ENCODE data around the gene EPHB1. TPM values are rescaled to one million over a fixed set of nuclear protein-coding genes. Genes with fewer than 3 reads are reported as not detected.

Gene EPHB1
- total and polyA plus RNA-seq, 2 donors (not counting 3 experiments of a cell fraction or from before 2014, with no cell fraction given) = 1.3 to 5.2 TPM

DNA sequence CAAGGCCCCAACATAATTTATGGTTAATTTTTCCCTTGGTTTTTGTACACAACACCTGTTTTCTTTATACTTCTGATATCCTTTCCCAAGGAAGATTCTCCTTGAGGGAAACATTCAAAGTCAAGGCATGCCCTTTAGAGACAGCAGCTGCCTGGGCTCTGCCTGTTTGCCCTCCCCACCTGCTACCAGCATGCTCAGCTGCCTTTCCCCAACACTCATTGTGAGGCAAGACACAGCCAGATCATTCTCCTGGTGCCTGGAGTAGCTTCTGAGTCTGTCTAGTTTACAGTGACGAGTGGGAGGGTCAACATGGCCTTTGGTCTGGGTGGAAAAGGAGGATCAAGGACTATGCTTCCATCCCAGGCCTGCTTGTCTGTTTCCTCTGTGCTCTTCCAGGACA lies 132.5 kb downstream of the EPHB1 start:
- H3K9me1 ChIP-seq (replicated peaks; ENCODE audit: control insufficient read depth, extremely low read depth, insufficient read depth, low read length) = no peaks in the 10 kb centered on the region
- dilution Hi-C loops (cut with MboI; ENCODE audit: extremely low pct_ligation_motif_present, low sequenced_read_pairs) (no loop called here), intact Hi-C loops (cut with micrococcal nuclease) (no loop called here)
- H3K27ac ChIP-seq (ENCODE audit: insufficient read depth, low read depth, low read length) = no peak overlapping the region
- H2AFZ ChIP-seq (ENCODE audit: low read depth, low read length) = no peak overlapping the region
- ChIA-PET POLR2A (no interaction called here), CTCF (no interaction called here)
- H3K27me3 ChIP-seq (ENCODE audit: control insufficient read depth in 2 of 2, insufficient read depth in 2 of 2, low read length in 2 of 2) = no peaks in the 10 kb centered on the region
- TF ChIP-seq GATA2 (IDR thresholded peaks at IDR 0.05; ENCODE audit: insufficient read depth, insufficient read length, low read depth, low read length) = no peak
- no peak for TF ChIP-seq FOS (IDR thresholded peaks at IDR 0.05; ENCODE audit: borderline replicate concordance, insufficient read depth, low read length)
- TF ChIP-seq POLR2AphosphoS5 (IDR thresholded peaks at IDR 0.05; ENCODE audit: insufficient read depth, low read depth, low read length) = no peak
- TF ChIP-seq, protein P1, sequence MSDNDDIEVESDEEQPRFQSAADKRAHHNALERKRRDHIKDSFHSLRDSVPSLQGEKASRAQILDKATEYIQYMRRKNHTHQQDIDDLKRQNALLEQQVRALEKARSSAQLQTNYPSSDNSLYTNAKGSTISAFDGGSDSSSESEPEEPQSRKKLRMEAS (IDR thresholded peaks at IDR 0.05; ENCODE audit: insufficient read depth, insufficient read length) = no peak
- no peak for TF ChIP-seq POLR2A (IDR thresholded peaks at IDR 0.05; ENCODE audit: low read depth, low read length)
- no peak overlapping the region for H3K4me2 ChIP-seq (ENCODE audit: insufficient read depth, low read length)
- BruUV-seq (replicated peaks) = no TSS peak
- no peaks in the 10 kb centered on the region for H3K4me1 ChIP-seq (ENCODE audit: control insufficient read depth, extremely low read depth, insufficient read depth, low read length)
- no peak for DNase-seq (ENCODE audit: low read depth, low spot score)
- H4K20me1 ChIP-seq (replicated peaks; ENCODE audit: control insufficient read depth, extremely low read depth, insufficient read depth, low read length) = no peaks in the 10 kb centered on the region
- no peaks in the 10 kb centered on the region for H3K9me3 ChIP-seq (replicated peaks; ENCODE audit: control insufficient read depth, insufficient read depth, low read length)
- no peaks in the 10 kb centered on the region for H3K36me3 ChIP-seq (ENCODE audit: control insufficient read depth in 2 of 2, extremely low read depth in 1 of 2, insufficient read depth in 2 of 2, low read length in 2 of 2)
- H3K9ac ChIP-seq (replicated peaks; ENCODE audit: extremely low read depth, insufficient read depth, low read length) = no peak overlapping the region
- no peak for FAIRE-seq
- no peak overlapping the region for H3K4me3 ChIP-seq (replicated peaks in 1 of 3; ENCODE audit: insufficient read depth in 1 of 3, low read depth in 1 of 3, low read length in 3 of 3)
- H3K79me2 ChIP-seq (ENCODE audit: control insufficient read depth, insufficient read depth, low read length) = no peaks in the 10 kb centered on the region

DNA sequence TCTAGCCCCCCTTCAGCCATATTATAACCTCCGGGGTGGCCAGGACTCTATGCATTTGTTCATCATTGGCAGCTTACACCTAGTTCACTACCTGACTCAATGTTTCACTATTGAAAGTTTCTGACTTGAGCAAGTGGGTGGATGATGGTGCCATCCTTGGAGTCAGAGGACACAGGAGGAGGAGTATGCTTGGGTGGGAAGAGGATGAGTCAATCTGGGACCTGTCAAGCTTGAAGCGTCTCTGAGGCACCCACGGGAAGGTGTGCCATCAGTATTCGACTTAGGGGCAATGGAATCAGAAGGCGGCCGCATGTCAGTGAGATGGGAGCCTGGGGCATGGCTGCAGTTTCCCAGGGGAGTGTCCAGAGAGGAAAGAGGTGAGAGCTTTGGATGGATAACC lies 133.3 kb downstream of the EPHB1 start:
- DNase-seq (ENCODE audit: low read depth, low spot score) (no peak), FAIRE-seq (no peak)
- dilution Hi-C loops (cut with MboI; ENCODE audit: extremely low pct_ligation_motif_present, low sequenced_read_pairs) = no loop called here
- BruUV-seq (replicated peaks) = no TSS peak
- Histone ChIP-seq H3K27ac (ENCODE audit: insufficient read depth, low read depth, low read length) (no peak overlapping the region), H3K9me1 (replicated peaks; ENCODE audit: control insufficient read depth, extremely low read depth, insufficient read depth, low read length) (no peaks in the 10 kb centered on the region), H3K4me1 (ENCODE audit: control insufficient read depth, extremely low read depth, insufficient read depth, low read length) (no peaks in the 10 kb centered on the region), H3K4me3 (replicated peaks in 1 of 3; ENCODE audit: insufficient read depth in 1 of 3, low read depth in 1 of 3, low read length in 3 of 3) (no peak overlapping the region), H3K79me2 (ENCODE audit: control insufficient read depth, insufficient read depth, low read length) (no peaks in the 10 kb centered on the region), H3K9me3 (replicated peaks; ENCODE audit: control insufficient read depth, insufficient read depth, low read length) (no peaks in the 10 kb centered on the region), H3K27me3 (ENCODE audit: control insufficient read depth in 2 of 2, insufficient read depth in 2 of 2, low read length in 2 of 2) (no peaks in the 10 kb centered on the region), H3K4me2 (ENCODE audit: insufficient read depth, low read length) (no peak overlapping the region), H3K36me3 (ENCODE audit: control insufficient read depth in 2 of 2, extremely low read depth in 1 of 2, insufficient read depth in 2 of 2, low read length in 2 of 2) (no peaks in the 10 kb centered on the region), H2AFZ (ENCODE audit: low read depth, low read length) (no peak overlapping the region), H4K20me1 (replicated peaks; ENCODE audit: control insufficient read depth, extremely low read depth, insufficient read depth, low read length) (no peaks in the 10 kb centered on the region), H3K9ac (replicated peaks; ENCODE audit: extremely low read depth, insufficient read depth, low read length) (no peak overlapping the region)
- CTCF ChIA-PET = no interaction called here
- intact Hi-C loops (cut with micrococcal nuclease) = no loop called here
- POLR2A ChIA-PET = no interaction called here
- TF ChIP-seq GATA2 (IDR thresholded peaks at IDR 0.05; ENCODE audit: insufficient read depth, insufficient read length, low read depth, low read length) (no peak), FOS (IDR thresholded peaks at IDR 0.05; ENCODE audit: borderline replicate concordance, insufficient read depth, low read length) (no peak), POLR2A (IDR thresholded peaks at IDR 0.05; ENCODE audit: low read depth, low read length) (no peak), JUN (IDR thresholded peaks at IDR 0.05; ENCODE audit: borderline replicate concordance, insufficient read depth, insufficient read length, low read depth) (no peak), POLR2AphosphoS5 (IDR thresholded peaks at IDR 0.05; ENCODE audit: insufficient read depth, low read depth, low read length) (no peak), EZH2 (IDR thresholded peaks at IDR 0.05; ENCODE audit: borderline replicate concordance, low read depth, low read length, severe bottlenecking) (no peak), MYC (IDR thresholded peaks at IDR 0.05; ENCODE audit: low read depth, low read length) (no peak)
- TF ChIP-seq, protein P1 (IDR thresholded peaks at IDR 0.05; ENCODE audit: insufficient read depth, insufficient read length) = no peak
- TF ChIP-seq, protein P2, sequence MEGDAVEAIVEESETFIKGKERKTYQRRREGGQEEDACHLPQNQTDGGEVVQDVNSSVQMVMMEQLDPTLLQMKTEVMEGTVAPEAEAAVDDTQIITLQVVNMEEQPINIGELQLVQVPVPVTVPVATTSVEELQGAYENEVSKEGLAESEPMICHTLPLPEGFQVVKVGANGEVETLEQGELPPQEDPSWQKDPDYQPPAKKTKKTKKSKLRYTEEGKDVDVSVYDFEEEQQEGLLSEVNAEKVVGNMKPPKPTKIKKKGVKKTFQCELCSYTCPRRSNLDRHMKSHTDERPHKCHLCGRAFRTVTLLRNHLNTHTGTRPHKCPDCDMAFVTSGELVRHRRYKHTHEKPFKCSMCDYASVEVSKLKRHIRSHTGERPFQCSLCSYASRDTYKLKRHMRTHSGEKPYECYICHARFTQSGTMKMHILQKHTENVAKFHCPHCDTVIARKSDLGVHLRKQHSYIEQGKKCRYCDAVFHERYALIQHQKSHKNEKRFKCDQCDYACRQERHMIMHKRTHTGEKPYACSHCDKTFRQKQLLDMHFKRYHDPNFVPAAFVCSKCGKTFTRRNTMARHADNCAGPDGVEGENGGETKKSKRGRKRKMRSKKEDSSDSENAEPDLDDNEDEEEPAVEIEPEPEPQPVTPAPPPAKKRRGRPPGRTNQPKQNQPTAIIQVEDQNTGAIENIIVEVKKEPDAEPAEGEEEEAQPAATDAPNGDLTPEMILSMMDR (IDR thresholded peaks at IDR 0.05; ENCODE audit: extremely low read depth in 1 of 2, insufficient read depth in 1 of 2, low read depth in 1 of 2, low read length in 2 of 2) = no peak
